ENCODE results near the gene UPK3A. TPM values are rescaled to one million over a fixed set of nuclear protein-coding genes. Genes with fewer than 3 reads are reported as not detected.

Gene UPK3A
- not detected in 5 replicates for total RNA-seq (2022; extraction: Qiagen RNA extraction; ENCODE audit: low read depth)

GRCh38 chr22:45284705-45285262 is at the start of gene UPK3A:
TSS of gene UPK3A (plus strand) at chr22:45284949. CDS start at chr22:45285014, 65 bp downstream.

DNA sequence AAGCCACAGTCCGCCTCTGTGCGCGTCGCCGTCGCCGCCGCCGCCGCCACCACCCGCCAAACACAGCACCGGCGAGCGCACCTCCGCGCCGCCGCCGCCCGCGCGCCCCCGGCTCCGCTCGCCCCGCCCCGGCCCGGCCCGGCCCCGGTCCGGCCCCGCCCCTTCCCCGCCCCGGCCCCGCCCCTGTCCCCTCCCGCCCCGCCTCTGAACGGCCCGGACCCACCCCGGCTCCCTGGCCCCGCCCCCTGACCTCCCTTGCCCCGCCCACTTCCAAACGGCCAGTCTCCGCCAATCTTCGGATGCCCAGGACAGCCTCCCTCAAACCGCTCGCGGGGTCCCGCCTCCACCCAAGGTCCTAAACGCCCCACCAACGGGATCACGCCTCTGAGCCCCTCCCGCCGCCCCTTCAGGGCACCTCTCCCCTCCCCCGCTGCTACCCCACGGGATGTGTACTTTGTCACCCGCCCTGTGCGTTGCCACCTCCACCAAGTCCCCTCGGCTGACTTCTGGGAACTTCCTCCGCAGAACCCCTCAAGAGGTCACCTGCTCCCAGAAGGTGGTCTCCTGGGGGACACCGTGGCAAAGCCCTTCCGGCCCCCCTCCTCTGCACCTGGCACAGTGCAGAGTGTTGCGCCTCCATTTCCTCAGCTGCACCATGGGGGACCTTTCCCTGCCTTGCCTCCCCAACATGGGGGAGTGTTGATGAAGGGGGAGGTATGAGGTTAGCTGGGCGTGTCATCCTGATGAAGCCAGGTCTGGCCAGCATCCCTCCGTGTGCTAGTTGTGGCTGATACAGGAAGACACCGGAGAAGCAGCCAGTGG is 43.7 kb upstream of the UPK3A start, which contains the start of gene KIAA0930:
Gene KIAA0930 (minus strand): TSS at position 85 of the 822 bp plus-strand sequence. CDS start 191 bp downstream, outside the sequence.

DNA sequence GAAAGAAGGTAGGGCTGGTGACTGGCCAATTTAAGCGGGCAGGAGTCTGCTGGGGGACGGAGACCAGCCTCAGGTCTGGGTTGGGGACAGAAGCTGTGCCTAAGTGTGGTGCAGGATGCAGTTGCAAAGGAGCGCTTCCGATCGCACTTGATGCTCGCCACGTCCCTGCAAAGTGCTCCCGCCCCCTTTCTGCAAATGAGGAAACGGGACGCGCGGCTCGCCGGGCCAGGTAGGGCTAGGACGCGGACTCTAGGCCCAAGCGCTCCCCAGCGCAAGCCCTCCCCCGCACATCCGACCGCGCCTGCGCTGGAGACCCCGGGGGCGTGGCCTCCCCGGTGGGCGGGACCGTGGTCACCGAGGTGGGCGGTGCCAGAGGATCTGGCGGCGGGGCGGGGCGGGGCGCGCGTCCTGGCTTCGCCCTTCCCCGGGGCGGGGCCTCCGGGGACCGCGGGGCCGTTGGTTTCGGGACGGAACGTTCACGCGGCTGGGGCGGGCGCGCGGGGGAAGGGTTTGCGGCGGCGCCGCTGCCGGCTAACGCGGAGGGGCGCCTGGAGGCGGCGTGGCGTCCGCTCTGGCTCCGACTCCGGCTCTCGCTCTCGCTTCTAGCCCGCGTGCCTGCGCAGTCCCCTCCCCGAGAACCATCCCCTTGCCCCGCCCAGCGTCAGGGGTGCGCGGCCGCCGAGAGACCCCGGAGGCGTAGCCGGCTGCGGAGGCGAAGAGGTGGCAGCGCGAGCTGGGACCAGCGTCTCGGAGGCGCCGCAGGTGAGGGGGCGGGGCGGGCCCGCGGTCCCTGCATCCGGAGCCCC is 24.9 kb downstream of the UPK3A start, which contains the start of gene FAM118A:
Gene FAM118A (plus strand): TSS at position 513 of the 806 bp plus-strand sequence. CDS start 12,446 bp downstream, outside the sequence.

Other genes with a start within 250 kb of the UPK3A start
- 25.0 to 33.8 TPM (median 28.9 TPM) in 5 replicates for gene NUP50, start 121.0 kb upstream of the UPK3A start, total RNA-seq (2022; extraction: Qiagen RNA extraction; ENCODE audit: low read depth)
- gene KIAA0930, start 44.1 kb upstream of the UPK3A start, total RNA-seq (2022; extraction: Qiagen RNA extraction; ENCODE audit: low read depth): 73.5 to 98.0 TPM (median 94.6 TPM) in 5 replicates
- 8.0 to 13.5 TPM (median 10.9 TPM) in 5 replicates for gene FAM118A, start 25.0 kb downstream of the UPK3A start, total RNA-seq (2022; extraction: Qiagen RNA extraction; ENCODE audit: low read depth)
- 0.02 to 0.04 TPM in 2 of 5 replicates, not detected in the others for gene SMC1B, start 128.7 kb downstream of the UPK3A start, total RNA-seq (2022; extraction: Qiagen RNA extraction; ENCODE audit: low read depth)
- gene RIBC2, start 128.7 kb downstream of the UPK3A start, total RNA-seq (2022; extraction: Qiagen RNA extraction; ENCODE audit: low read depth): 1.7 to 3.2 TPM (median 2.2 TPM) in 5 replicates
- 30.5 to 47.7 TPM (median 47.0 TPM) in 5 replicates for gene FBLN1, start 217.9 kb downstream of the UPK3A start, total RNA-seq (2022; extraction: Qiagen RNA extraction; ENCODE audit: low read depth)

Data from A549 treated with CpdA at 1 μM for 4 hours (cell line).